Sigmoid colon (tissue), 7 donors: Measurements from ENCODE around the gene KCNJ15. TPM values are rescaled to one million over a fixed set of nuclear protein-coding genes. Genes with fewer than 3 reads are reported as not detected.

Experiments
- DNase-seq: peaks from one replicate; pipeline ENCODE4 v3.0.0-alpha.2; 2019
- H3K27ac ChIP-seq, 4 donors: fragments of 200-600 bp; sonication (generic); one replicate each; pipeline ENCODE4 v1.5.1; 2016 to 2019; ENCODE audit warnings: mild to moderate bottlenecking in 1 of 4
- H3K27me3 ChIP-seq, 3 donors: fragments of 200-600 bp; sonication (generic); one replicate each; pipeline ENCODE4 v1.5.1; 2019; ENCODE audit warnings: mild to moderate bottlenecking in 1 of 3
- H3K36me3 ChIP-seq, 4 donors: fragments of 200-600 bp; sonication (generic); one replicate each; pipeline ENCODE4 v1.5.1; 2016 to 2019
- H3K4me1 ChIP-seq, 4 donors: fragments of 200-600 bp; sonication (generic); one replicate each; pipeline ENCODE4 v1.5.1; 2017 to 2019
- H3K4me3 ChIP-seq, 4 donors: fragments of 200-600 bp; sonication (generic); one replicate each; pipeline ENCODE4 v1.5.1; 2017 to 2019; ENCODE audit warnings: mild to moderate bottlenecking in 2 of 4, moderate library complexity in 1 of 4
- H3K9me3 ChIP-seq, 4 donors: fragments of 200-600 bp in 3 of 4; sonication (generic) in 3 of 4; one replicate each; pipeline versions ENCODE4 v1.5.1 to v1.6.1; 2013 to 2019
- CTCF ChIP-seq, 4 experiments: fragments of 450-650 bp in 3 of 4; fragments of 200-600 bp in 1 of 4; IDR thresholded peaks; one replicate each; pipeline ENCODE4 v1.5.1; 2016 to 2019; ENCODE audit warnings: antibody characterized with exemption in 4 of 4, mild to moderate bottlenecking in 3 of 4, moderate library complexity in 2 of 4
- EP300 ChIP-seq, 4 donors: sonication (generic); formaldehyde crosslinking; IDR thresholded peaks; one replicate each; pipeline ENCODE4 v1.6.1; 2017; ENCODE audit warnings: antibody characterized with exemption in 4 of 4
- POLR2A ChIP-seq, 2 donors: fragments of 450-650 bp; IDR thresholded peaks; one replicate each; pipeline ENCODE4 v1.6.1; 2016; ENCODE audit warnings: antibody characterized with exemption in 2 of 2, mild to moderate bottlenecking in 2 of 2, moderate library complexity in 2 of 2
- POLR2AphosphoS5 ChIP-seq, 4 donors: sonication (generic); formaldehyde crosslinking; IDR thresholded peaks; one replicate each; pipeline ENCODE4 v1.6.1; 2017; ENCODE audit warnings: antibody characterized with exemption in 4 of 4
- WGBS, 2 donors: extraction: QIAGEN DNeasy Blood & Tissue Kit; methylation state at CpG; one replicate each; pipeline ENCODE4 v1.1.7; 2013; 5-methylcytosine and 5-hydroxymethylcytosine counted together
- intact Hi-C: fragments of 100-400 bp; cut with DNase I; formaldehyde crosslinking; loops from one replicate; pipeline ENCODE4 v1.15.1; 2023
- polyA plus RNA-seq, 3 donors: library from polyadenylated mRNA; stranded (reverse); fragments of 200-250 nt; gene quantifications; one replicate each; pipeline ENCODE4 v1.2.3, GENCODE V29; 2013
- total RNA-seq, 4 donors: library from RNA; depleted of rRNA; stranded (reverse); fragments of >200 nt; gene quantifications; one replicate each; pipeline ENCODE4 v1.1.0, GENCODE V29; 2016
- donor health status: healthy with polysubstance abuse.
- donor health status: Bipolar disorder and iron deficiency.
- donor health status: healthy.

The KCNJ15 gene
- total and polyA plus RNA-seq, 7 donors: 0.22 to 0.60 (median 0.49) TPM; not detected in 4

- WGBS, 2 donors: 70 to 89% methylated on average over 14 of the region's 14 CpGs
- H3K4me3 ChIP-seq: no peak overlapping the region
- intact Hi-C loops: no loop called here
- H3K9me3 ChIP-seq: no peaks in the 10 kb centered on the region
- TF ChIP-seq POLR2A (IDR thresholded peaks at IDR 0.05): no peak
- TF ChIP-seq POLR2AphosphoS5 (IDR thresholded peaks at IDR 0.05): peak in 1 of 4 donors; percentile 30
- DNase-seq: peak; percentile 70
- H3K27ac ChIP-seq: no peak overlapping the region
- no peaks in the 10 kb centered on the region for H3K4me1 ChIP-seq
- no peaks in the 10 kb centered on the region for H3K36me3 ChIP-seq
- H3K27me3 ChIP-seq: peaks cover 0 to 3% (median 0%) of the 10 kb centered on the region in 3 donors
Observed at GRCh38 chr21:38289705-38290485, 33.1 kb downstream of the KCNJ15 start.

GRCh38 chr21:38290809-38291208 lies 34.0 kb downstream of the KCNJ15 start:
- Histone ChIP-seq H3K4me3 (no peak overlapping the region), H3K36me3 (no peaks in the 10 kb centered on the region), H3K27ac (no peak overlapping the region), H3K9me3 (no peaks in the 10 kb centered on the region), H3K27me3 (peaks cover 0 to 3% (median 0%) of the 10 kb centered on the region in 3 donors), H3K4me1 (no peaks in the 10 kb centered on the region)
- WGBS, 2 donors: 14 to 43% methylated on average over 3 of the region's 3 CpGs
- no peak for TF ChIP-seq POLR2A (IDR thresholded peaks at IDR 0.05)
- TF ChIP-seq EP300 (IDR thresholded peaks at IDR 0.05): no peak
- TF ChIP-seq POLR2AphosphoS5 (IDR thresholded peaks at IDR 0.05): no peak
- TF ChIP-seq CTCF (IDR thresholded peaks at IDR 0.05): no peak
- intact Hi-C loops: no loop called here
- DNase-seq: no peak

- WGBS, 2 donors: 89 to 90% methylated on average over 5 of the region's 5 CpGs
- peaks cover 0 to 3% (median 0%) of the 10 kb centered on the region in 3 donors for H3K27me3 ChIP-seq
- no peak overlapping the region for H3K4me3 ChIP-seq
- TF ChIP-seq EP300 (IDR thresholded peaks at IDR 0.05) (no peak), CTCF (IDR thresholded peaks at IDR 0.05) (no peak), POLR2AphosphoS5 (IDR thresholded peaks at IDR 0.05) (no peak), POLR2A (IDR thresholded peaks at IDR 0.05) (no peak)
- H3K9me3 ChIP-seq: no peaks in the 10 kb centered on the region
- no peak overlapping the region for H3K27ac ChIP-seq
- intact Hi-C loops: no loop called here
- H3K4me1 ChIP-seq: peaks cover 0 to 8% (median 2%) of the 10 kb centered on the region in 4 donors
- H3K36me3 ChIP-seq: no peaks in the 10 kb centered on the region
- no peak for DNase-seq
Observed at GRCh38 chr21:38291874-38292273, 35.1 kb downstream of the KCNJ15 start.

- Histone ChIP-seq H3K4me3 (no peak overlapping the region), H3K4me1 (peaks cover 0 to 14% (median 6%) of the 10 kb centered on the region in 4 donors), H3K36me3 (no peaks in the 10 kb centered on the region), H3K27ac (no peak overlapping the region), H3K9me3 (no peaks in the 10 kb centered on the region), H3K27me3 (peaks cover 0 to 3% (median 0%) of the 10 kb centered on the region in 3 donors)
- 74 to 77% methylated on average over 5 of the region's 5 CpGs for WGBS, 2 donors
- intact Hi-C loops: no loop called here
- DNase-seq: no peak
- TF ChIP-seq POLR2A (IDR thresholded peaks at IDR 0.05) (no peak), POLR2AphosphoS5 (IDR thresholded peaks at IDR 0.05) (no peak)
Observed at GRCh38 chr21:38293113-38293512, 36.3 kb downstream of the KCNJ15 start.

GRCh38 chr21:38293765-38294164 lies 37.0 kb downstream of the KCNJ15 start:
- no peak for DNase-seq
- no peak overlapping the region for H3K27ac ChIP-seq
- TF ChIP-seq POLR2A (IDR thresholded peaks at IDR 0.05) (no peak), EP300 (IDR thresholded peaks at IDR 0.05) (no peak), POLR2AphosphoS5 (IDR thresholded peaks at IDR 0.05) (no peak), CTCF (IDR thresholded peaks at IDR 0.05) (no peak)
- peaks cover 0 to 3% (median 0%) of the 10 kb centered on the region in 3 donors for H3K27me3 ChIP-seq
- no peaks in the 10 kb centered on the region for H3K36me3 ChIP-seq
- H3K4me3 ChIP-seq: no peak overlapping the region
- intact Hi-C loops: no loop called here
- H3K4me1 ChIP-seq: peaks cover 0 to 14% (median 6%) of the 10 kb centered on the region in 4 donors
- H3K9me3 ChIP-seq: no peaks in the 10 kb centered on the region
- WGBS, 2 donors: 23 to 48% methylated on average over 5 of the region's 5 CpGs
